ENCODE data around the gene TCHH.
A peak's percentile ranks its signal among the peaks of the same experiment; 100 is the strongest.
"Not testable (repeated sequence)": the region's sequence is repeated elsewhere in the genome, so short reads cannot be mapped to it uniquely, and the experiment has no call there.

The TCHH gene

GRCh38 chr1:152115344-152115743 lies at the start of gene TCHH:
Gene TCHH (minus strand): TSS chr1:152115444. CDS start chr1:152114080, 1,364 bp downstream.
- no peak for DNase-seq

GRCh38 chr1:152164517-152165136 lies 49.4 kb upstream of the TCHH start:
- no peak for DNase-seq

GRCh38 chr1:152162792-152163463 lies 47.7 kb upstream of the TCHH start:
- DNase-seq, result no peak

- no peak for DNase-seq
These were observed 45.3 kb upstream of the TCHH start for GRCh38 chr1:152160576-152160975.

GRCh38 chr1:152159144-152159543 lies 43.9 kb upstream of the TCHH start, which contains the start of gene RPTN:
Gene RPTN (minus strand): TSS chr1:152159228. CDS start chr1:152157889, 1,339 bp downstream.
- no peak for DNase-seq

GRCh38 chr1:152153996-152154395 lies 38.8 kb upstream of the TCHH start:
- no peak for DNase-seq

- DNase-seq, result no peak
These were observed 36.4 kb upstream of the TCHH start for GRCh38 chr1:152151646-152152045.

- DNase-seq, result no peak
These were observed 33.7 kb upstream of the TCHH start for GRCh38 chr1:152148981-152149380.

- no peak for DNase-seq
These were observed 32.8 kb upstream of the TCHH start for GRCh38 chr1:152148051-152148450.

GRCh38 chr1:152145769-152146168 lies 30.5 kb upstream of the TCHH start:
- no peak for DNase-seq

GRCh38 chr1:152144674-152145183 lies 29.5 kb upstream of the TCHH start:
- not testable (repeated sequence) for DNase-seq

- no peak for DNase-seq
These were observed 28.1 kb upstream of the TCHH start for GRCh38 chr1:152143150-152143887.

GRCh38 chr1:152141971-152142584 lies 26.8 kb upstream of the TCHH start:
- DNase-seq, result peak; percentile 1

GRCh38 chr1:152137215-152137614 lies 22.0 kb upstream of the TCHH start:
- DNase-seq, result no peak

GRCh38 chr1:152130186-152130585 lies 14.9 kb upstream of the TCHH start:
- no peak for DNase-seq

GRCh38 chr1:152127673-152128072 lies 12.4 kb upstream of the TCHH start:
- no peak for DNase-seq

GRCh38 chr1:152125834-152126443 lies 10.7 kb upstream of the TCHH start:
- no peak for DNase-seq

- DNase-seq, result no peak
These were observed 3.7 kb upstream of the TCHH start for GRCh38 chr1:152118915-152119314.

GRCh38 chr1:152112885-152113432 lies 2.3 kb downstream of the TCHH start:
- DNase-seq, result no peak

GRCh38 chr1:152112101-152112884 lies 3.0 kb downstream of the TCHH start:
- no peak for DNase-seq

GRCh38 chr1:152111515-152111968 lies 3.7 kb downstream of the TCHH start:
- DNase-seq, result no peak

Data from COR-L47 (cell line).